Rectal smooth muscle tissue (tissue), 1 donor: ENCODE data around the gene ATOSA.

Experiments
- H3K27ac ChIP-seq: one replicate; pipeline ENCODE4 v1.7.0; 2013; ENCODE audit warnings: low read depth, low read length, inconsistent platforms
- H3K27me3 ChIP-seq: one replicate; pipeline ENCODE4 v1.7.0; 2013; ENCODE audit warnings: low read length; ENCODE audit not compliant: control insufficient read depth, insufficient read depth
- H3K36me3 ChIP-seq: one replicate; pipeline ENCODE4 v1.7.0; 2013; ENCODE audit warnings: low read length; ENCODE audit not compliant: control insufficient read depth, insufficient read depth
- H3K4me1 ChIP-seq: one replicate; pipeline ENCODE4 v1.7.0; 2013; ENCODE audit warnings: low read length; ENCODE audit not compliant: control insufficient read depth, insufficient read depth
- H3K4me3 ChIP-seq: one replicate; pipeline ENCODE4 v1.7.0; 2013; ENCODE audit warnings: low read length
- H3K9ac ChIP-seq: one replicate; pipeline ENCODE4 v1.7.0; 2013; ENCODE audit warnings: low read length

ATOSA gene

DNA sequence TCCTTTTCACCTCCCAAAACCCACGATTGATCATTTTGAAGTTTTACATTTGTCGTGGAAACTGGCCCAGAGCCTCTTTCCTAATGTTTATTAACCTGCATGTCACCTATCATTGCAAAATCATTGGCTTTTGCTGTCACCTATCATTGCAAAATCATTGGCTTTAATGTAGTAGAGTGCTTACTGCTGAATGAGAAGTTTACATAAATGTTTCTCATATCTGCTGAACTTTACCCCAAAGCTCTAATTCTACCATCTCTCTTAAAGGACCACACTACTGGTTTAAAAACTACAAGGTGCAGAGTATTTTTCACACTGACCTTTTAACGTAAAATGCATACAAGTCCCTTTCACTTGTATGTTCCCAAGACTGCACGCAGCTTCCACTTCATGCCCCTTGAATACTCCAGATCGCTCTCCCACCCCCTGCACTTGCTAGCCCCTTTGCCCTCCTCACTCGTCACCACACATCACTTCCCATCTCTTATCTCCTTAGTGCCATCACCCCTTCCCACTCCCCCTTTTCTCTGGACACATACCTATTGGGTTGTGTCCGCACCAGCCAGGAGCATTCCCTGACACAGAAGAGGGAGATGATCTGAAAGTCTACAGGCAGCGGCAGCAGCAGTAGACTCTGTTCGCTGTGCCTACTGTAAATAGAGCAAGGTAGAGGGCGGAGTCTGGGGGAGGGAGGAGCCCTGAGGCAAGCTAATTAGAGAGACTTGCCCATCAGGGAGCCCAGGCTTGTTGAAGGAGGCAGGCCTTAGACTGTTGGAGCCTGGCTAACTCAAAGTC, 30.2 kb upstream of the ATOSA start:
- Histone ChIP-seq H3K36me3 (no peaks in the 10 kb centered on the region), H3K9ac (no peak overlapping the region), H3K27ac (no peak overlapping the region), H3K4me1 (no peaks in the 10 kb centered on the region), H3K27me3 (no peaks in the 10 kb centered on the region), H3K4me3 (no peak overlapping the region)

DNA sequence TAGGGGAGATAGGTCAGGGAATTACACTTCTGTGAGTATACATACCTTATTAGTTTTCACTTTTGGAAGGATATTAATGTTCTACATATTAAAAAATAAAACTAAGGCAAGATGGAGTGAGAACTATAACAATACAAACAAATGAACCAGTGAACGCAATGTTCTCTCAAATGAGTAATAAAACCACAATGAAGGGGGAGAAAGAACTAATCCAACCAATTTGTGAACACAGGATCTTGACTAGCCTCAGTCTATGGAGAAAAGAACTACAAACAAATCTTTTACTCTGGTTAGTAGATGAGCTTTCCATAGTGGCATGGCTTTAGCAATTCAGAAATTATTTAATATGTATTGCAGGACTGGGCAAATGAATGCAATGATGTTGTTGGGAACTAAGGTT, 26.9 kb upstream of the ATOSA start:
- no peak overlapping the region for H3K9ac ChIP-seq
- H3K36me3 ChIP-seq = no peaks in the 10 kb centered on the region
- no peaks in the 10 kb centered on the region for H3K4me1 ChIP-seq
- H3K4me3 ChIP-seq = no peak overlapping the region
- no peaks in the 10 kb centered on the region for H3K27me3 ChIP-seq
- no peak overlapping the region for H3K27ac ChIP-seq

DNA sequence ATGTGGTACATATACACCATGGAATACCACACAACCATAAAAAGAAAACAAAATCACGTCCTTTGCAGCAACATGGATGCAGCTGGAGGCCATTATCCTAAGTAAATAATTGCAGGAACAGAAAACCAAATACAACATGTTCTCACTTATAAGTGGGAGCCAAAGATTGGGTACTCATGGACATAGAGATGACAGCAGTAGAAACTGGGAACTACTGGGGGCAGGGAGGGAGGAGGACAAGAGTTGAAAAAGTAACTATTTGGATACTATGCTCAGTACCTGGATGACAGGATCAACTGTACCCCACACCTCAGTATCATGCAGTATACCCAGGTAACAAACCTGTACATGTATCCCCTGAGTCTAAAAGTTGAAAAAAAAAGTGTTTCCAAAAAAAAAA, 23.2 kb upstream of the ATOSA start:
- no peak overlapping the region for H3K27ac ChIP-seq
- H3K4me1 ChIP-seq = no peaks in the 10 kb centered on the region
- H3K4me3 ChIP-seq = no peak overlapping the region
- H3K9ac ChIP-seq = no peak overlapping the region
- H3K36me3 ChIP-seq = no peaks in the 10 kb centered on the region
- no peaks in the 10 kb centered on the region for H3K27me3 ChIP-seq

DNA sequence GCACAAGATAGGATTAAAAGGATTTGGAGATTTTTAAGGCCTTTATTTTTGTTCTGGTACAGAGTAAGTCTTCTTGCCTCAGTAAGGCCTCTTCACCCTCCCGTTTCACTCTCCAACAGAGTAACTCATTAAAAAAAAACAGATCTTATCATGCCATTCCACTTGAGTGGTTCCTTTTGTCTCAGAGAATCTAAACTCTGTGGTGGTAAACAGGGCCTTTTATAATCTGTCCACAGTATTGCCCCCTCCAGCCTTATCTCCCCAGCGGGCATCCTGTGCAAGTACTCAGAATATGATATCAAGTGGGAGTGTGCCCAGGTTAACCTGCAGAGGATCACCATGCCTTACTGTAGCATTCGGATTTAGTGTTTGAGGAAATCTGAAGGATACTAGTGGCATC, 20.3 kb upstream of the ATOSA start:
- Histone ChIP-seq H3K4me1 (no peaks in the 10 kb centered on the region), H3K27ac (no peak overlapping the region), H3K36me3 (no peaks in the 10 kb centered on the region), H3K9ac (no peak overlapping the region), H3K4me3 (no peak overlapping the region), H3K27me3 (no peaks in the 10 kb centered on the region)

DNA sequence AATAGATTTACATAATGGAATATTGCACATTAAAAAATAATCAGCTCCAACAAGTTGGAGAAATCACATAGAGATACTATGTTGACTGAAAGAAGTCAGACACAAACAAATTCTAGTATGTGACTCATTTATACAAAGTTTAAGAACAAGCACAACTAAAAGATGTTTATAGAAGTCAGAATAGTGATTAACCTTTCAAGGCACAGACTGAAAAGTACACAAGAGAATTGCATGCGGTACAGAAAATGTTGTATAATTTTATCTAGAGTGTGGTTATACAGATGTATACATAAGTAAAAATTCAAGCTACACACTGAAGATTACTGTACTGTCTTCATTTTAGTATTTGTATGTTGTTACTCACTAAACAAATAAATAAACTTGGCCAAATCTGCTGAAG, 19.3 kb upstream of the ATOSA start:
- no peaks in the 10 kb centered on the region for H3K27me3 ChIP-seq
- H3K36me3 ChIP-seq = no peaks in the 10 kb centered on the region
- no peaks in the 10 kb centered on the region for H3K4me1 ChIP-seq
- H3K9ac ChIP-seq = no peak overlapping the region
- H3K4me3 ChIP-seq = no peak overlapping the region
- no peak overlapping the region for H3K27ac ChIP-seq

DNA sequence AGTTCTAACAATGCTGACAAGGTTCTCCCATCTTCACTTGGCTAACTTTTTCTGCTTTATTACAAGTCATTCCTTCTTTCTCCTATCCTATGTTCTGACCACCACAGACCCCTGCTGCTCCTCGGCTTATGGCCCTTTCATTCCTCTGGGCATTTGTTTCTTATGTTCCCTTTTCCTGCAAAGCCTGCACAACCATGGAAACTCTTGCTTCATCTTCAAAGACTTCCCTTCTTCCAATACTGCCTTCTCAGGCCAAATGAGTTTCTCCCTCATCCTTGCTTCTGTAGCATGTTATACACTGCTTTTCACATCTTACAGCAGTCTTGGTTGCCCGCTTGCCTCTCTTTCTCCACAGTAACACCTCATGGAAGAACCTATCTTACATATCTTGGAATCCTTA, 17.9 kb upstream of the ATOSA start:
- Histone ChIP-seq H3K27me3 (no peaks in the 10 kb centered on the region), H3K4me3 (no peak overlapping the region), H3K27ac (no peak overlapping the region), H3K9ac (no peak overlapping the region), H3K36me3 (no peaks in the 10 kb centered on the region), H3K4me1 (no peaks in the 10 kb centered on the region)

DNA sequence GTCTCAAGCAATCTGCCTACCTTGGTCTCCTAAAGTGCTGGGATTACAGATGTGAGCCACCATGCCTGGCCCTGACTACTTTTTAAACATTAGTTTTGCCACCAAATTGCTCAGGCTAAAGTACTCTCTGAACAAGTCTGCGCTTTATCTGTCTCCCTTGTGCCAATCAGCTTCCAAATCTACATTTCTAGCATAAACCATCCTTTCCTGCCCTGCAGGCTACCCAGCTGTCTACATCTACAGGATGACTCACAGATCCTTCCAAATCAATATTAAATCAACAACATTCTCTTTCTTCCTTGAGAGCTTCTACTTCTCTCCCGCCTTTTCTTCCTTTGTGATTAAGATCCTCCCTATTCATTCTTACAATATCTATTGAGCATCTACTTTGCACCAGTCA, 16.0 kb upstream of the ATOSA start:
- H3K4me1 ChIP-seq = no peaks in the 10 kb centered on the region
- no peak overlapping the region for H3K27ac ChIP-seq
- H3K36me3 ChIP-seq = no peaks in the 10 kb centered on the region
- H3K4me3 ChIP-seq = no peak overlapping the region
- no peaks in the 10 kb centered on the region for H3K27me3 ChIP-seq
- no peak overlapping the region for H3K9ac ChIP-seq

DNA sequence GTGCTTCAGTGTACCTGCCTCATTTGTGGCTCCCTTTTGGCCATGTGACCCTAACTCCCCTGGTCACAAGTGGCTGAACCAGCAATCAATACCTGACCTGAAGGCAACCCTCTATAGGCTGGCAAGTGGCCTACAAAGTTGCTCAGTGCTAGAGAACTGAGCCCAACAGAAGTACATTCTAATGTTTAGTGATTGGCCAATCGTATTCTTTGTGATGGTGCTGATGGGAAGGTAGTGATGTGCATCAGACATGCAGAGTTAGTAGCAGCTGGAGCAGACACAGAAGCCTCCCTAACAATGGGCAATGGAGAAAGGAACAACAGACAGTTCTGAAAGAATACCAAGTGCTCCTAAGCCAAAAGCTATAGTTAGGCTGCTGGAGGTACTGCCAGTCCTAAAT, 10.4 kb upstream of the ATOSA start:
- H3K4me1 ChIP-seq = no peaks in the 10 kb centered on the region
- no peaks in the 10 kb centered on the region for H3K36me3 ChIP-seq
- H3K27me3 ChIP-seq = no peaks in the 10 kb centered on the region
- no peak overlapping the region for H3K27ac ChIP-seq
- no peak overlapping the region for H3K4me3 ChIP-seq
- no peak overlapping the region for H3K9ac ChIP-seq

DNA sequence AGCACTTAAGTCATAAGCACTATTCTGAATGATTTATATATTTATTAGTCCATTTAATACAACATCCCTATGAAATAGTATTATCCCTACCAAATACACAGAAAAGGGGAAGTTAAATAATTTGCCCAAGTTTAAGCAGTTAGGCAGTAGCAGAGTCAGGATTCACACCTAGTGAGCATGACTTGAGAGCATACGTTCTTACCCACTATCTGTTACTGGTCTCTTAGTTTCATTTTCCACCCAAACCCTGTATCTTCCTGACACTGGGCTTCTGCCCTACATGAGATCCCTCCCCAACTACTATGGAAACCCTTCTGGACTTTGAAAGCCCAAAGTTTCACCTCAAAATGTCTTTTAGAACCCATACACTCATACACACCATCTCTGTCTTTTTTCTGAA, 4.4 kb upstream of the ATOSA start:
- no peaks in the 10 kb centered on the region for H3K36me3 ChIP-seq
- no peak overlapping the region for H3K4me3 ChIP-seq
- H3K9ac ChIP-seq = no peak overlapping the region
- H3K4me1 ChIP-seq = peaks cover 3% of the 10 kb centered on the region
- no peaks in the 10 kb centered on the region for H3K27me3 ChIP-seq
- H3K27ac ChIP-seq = no peak overlapping the region

DNA sequence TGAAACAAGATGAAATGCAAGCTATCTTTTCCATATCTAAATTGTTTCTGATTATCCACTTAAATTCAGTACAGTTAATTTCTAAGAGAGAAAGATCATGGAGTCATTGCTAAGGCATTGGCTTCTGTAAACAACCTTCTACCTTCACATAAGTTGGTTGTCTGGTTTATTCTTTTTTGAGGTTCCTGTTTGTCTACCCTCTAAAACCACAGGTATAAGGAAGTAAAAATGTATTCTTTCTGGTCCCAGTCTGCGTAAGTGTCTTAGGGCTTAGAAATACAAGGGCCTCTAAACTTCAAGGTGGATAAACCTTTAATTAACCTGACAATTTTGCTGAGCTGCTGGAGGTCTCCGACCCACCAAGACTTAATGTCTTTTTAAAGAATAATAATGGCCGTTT, 3.6 kb upstream of the ATOSA start:
- peaks cover 5% of the 10 kb centered on the region for H3K4me1 ChIP-seq
- H3K9ac ChIP-seq = no peak overlapping the region
- H3K36me3 ChIP-seq = no peaks in the 10 kb centered on the region
- H3K27me3 ChIP-seq = no peaks in the 10 kb centered on the region
- H3K4me3 ChIP-seq = no peak overlapping the region
- H3K27ac ChIP-seq = no peak overlapping the region

DNA sequence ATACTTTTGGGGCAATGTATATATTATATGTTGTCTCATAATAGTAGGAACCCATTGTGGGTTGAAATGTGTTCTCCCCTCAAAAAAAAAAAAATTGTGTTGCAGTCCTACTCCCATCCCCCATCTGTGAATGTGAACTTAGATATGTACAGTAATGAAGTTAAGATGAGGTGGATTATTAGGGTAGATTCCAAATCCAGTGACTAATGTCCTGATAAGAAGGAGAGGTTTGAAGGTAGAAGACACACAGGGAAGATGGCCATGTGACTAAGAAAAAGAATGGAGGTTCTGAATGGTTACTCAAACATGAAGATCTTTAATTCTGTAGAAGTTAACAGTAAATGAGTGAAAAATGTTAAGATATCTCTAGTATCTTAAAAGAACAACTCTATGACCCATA, 3.0 kb upstream of the ATOSA start:
- H3K27ac ChIP-seq = no peak overlapping the region
- no peak overlapping the region for H3K9ac ChIP-seq
- no peaks in the 10 kb centered on the region for H3K27me3 ChIP-seq
- peaks cover 11% of the 10 kb centered on the region for H3K4me1 ChIP-seq
- H3K4me3 ChIP-seq = no peak overlapping the region
- no peaks in the 10 kb centered on the region for H3K36me3 ChIP-seq

DNA sequence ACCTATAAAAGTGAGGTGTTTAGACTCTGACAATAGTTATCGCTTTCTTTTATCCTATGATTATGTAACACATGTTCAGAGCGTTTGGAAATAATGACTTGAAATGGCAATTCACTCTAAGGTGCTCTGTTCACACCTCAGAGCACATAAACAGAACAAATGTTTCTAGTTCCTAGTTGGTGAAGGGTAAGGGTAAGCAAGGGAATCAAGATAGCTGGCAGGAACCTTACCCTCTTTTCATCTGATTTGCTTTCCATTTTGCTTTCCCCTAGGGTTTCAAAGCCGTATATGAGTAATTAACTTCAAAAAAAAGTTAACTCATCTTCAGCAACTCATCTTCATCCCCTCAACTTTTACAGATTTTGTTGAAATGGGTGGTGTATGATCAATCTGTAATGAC, 2.3 kb upstream of the ATOSA start:
- Histone ChIP-seq H3K27me3 (no peaks in the 10 kb centered on the region), H3K4me3 (no peak overlapping the region), H3K27ac (no peak overlapping the region)

DNA sequence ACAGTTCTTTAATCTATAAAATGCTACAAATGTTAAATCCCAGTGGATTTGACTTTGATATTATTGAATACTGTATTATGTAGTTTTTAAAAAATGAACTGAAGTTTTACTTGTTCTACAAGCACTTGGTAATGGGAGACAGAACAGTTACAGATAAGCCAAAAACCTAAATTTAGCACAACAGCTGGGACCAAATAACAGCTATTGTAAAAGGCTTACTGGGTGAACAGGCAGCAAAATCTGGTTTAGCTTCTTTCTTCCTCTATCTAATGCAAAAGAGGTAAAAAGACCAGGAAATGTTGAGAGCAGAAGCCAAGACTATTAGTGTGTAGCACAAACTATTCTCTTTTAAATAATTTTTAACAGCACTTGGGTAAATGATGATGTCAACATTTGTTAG, 1.6 kb upstream of the ATOSA start:
- H3K4me3 ChIP-seq = no peak overlapping the region
- no peaks in the 10 kb centered on the region for H3K36me3 ChIP-seq
- H3K9ac ChIP-seq = no peak overlapping the region
- H3K27ac ChIP-seq = peak overlapping the region; percentile 20
- peaks cover 12% of the 10 kb centered on the region for H3K4me1 ChIP-seq
- no peaks in the 10 kb centered on the region for H3K27me3 ChIP-seq

More for the DNA sequence above, 2.3 kb upstream of the ATOSA start:
- H3K9ac ChIP-seq = no peak overlapping the region
- H3K4me1 ChIP-seq = peaks cover 12% of the 10 kb centered on the region
- H3K36me3 ChIP-seq = no peaks in the 10 kb centered on the region
